HG02763 (cell line): ENCODE data around the gene SLC39A11.
"Not testable (repeated sequence)": the region's sequence is repeated elsewhere in the genome, so short reads cannot be mapped to it uniquely, and the experiment has no call there.

Experiments
- ATAC-seq: cut with Tn5 transposase; IDR thresholded peaks from one replicate; pipeline ENCODE4 v1.9.1; 2021; ENCODE audit warnings: mild to moderate bottlenecking, moderate library complexity; ENCODE audit not compliant: unreplicated experiment

Gene SLC39A11

GRCh38 chr17:72953621-72954020, 138.9 kb downstream of the SLC39A11 start:
- no peak for ATAC-seq

DNA sequence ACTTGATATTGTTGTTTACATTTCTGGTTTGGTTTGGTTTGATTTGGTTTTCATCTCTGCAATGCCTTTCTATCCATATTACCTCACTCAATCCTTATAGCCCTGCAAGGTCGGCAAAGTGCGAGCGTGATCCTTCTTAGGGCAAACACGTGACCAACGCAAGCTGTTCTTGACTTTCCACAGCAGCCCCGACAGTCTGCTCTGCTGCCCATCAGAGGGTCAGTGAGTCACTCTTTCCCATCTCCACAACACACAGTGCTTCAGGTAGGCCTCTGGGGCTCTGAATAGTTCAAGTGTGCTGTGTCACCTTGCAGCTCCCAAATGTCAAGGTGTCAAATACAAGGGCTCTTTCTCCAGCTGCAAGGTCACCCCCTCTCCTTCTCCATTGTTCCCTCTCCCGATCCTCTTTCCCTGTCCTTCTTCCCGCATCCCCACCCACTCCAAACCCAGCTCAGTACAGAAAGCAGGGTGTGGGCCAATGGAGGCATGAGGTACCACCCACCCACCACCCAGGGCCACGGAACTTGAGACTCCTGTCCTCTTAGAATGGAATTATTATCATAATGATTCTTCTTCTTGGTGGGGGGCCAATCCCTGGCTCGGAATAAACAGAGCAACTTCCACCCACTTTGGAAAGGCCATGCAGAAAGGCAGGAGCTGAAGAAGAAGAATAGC, 139.7 kb downstream of the SLC39A11 start:
- ATAC-seq: no peak

- ATAC-seq: no peak
Observed at GRCh38 chr17:72952220-72952619, 140.3 kb downstream of the SLC39A11 start.

GRCh38 chr17:72950242-72950931, 142.1 kb downstream of the SLC39A11 start:
- no peak for ATAC-seq

DNA sequence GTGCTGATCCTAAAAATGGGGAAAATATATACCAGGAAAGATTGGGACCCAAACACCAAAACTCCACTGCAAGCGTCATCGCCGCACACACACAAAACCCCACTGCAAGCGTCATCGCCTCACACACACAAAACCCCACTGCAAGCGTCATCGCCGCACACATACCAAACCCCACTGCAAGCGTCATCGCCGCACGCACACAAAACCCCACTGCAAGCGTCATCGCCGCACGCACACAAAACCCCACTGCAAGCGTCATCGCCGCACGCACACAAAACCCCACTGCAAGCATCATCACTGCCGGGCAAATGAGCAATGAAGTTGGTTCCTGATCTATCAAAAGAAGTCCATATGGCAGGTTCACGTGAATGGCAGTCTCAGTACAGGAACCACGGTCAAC, 144.4 kb downstream of the SLC39A11 start:
- ATAC-seq: no peak

DNA sequence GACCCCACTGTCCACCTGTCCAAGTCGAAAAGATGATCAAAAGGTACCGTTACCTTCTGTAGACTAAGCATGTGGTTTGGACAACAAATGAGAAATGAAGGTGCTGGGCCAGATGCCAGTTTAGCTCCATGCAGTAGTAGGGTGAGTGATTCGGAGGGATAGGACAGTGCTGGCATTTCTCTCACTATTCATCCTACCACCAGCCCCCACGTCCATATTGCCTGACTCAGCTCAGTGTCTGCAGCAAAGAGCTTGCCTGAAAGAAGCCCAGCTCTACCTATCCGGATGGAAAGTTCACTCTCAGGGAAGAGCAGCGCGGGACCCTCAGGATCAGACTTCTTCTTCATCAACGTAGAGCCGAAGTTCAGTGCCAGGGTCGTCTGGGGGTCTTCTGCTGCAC, 145.0 kb downstream of the SLC39A11 start:
- ATAC-seq: no peak

GRCh38 chr17:72946696-72947095, 145.8 kb downstream of the SLC39A11 start:
- ATAC-seq: no peak

GRCh38 chr17:72946156-72946555, 146.3 kb downstream of the SLC39A11 start:
- no peak for ATAC-seq

- no peak for ATAC-seq
Observed at GRCh38 chr17:72945473-72945872, 147.0 kb downstream of the SLC39A11 start.

GRCh38 chr17:72943826-72944689, 148.4 kb downstream of the SLC39A11 start:
- no peak for ATAC-seq

DNA sequence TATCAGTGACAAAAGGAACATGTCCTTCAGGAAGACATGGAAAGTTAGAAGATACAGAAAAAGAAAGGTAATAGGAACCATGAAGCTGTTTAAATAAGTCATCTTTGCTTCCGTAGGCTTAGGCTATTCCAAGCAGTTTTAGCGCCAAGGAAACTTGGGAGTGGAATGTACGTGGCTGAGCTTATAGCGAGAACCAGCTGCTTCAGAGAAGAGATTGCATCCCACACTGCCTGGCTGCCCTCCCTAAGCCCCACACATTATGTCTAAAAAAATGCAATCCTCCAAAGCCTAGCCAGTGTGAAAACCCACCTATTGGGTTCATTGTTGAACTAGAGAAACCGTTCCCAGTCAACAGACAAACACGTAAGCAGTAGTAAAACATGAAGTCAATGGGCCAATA, 149.9 kb downstream of the SLC39A11 start:
- ATAC-seq: no peak

DNA sequence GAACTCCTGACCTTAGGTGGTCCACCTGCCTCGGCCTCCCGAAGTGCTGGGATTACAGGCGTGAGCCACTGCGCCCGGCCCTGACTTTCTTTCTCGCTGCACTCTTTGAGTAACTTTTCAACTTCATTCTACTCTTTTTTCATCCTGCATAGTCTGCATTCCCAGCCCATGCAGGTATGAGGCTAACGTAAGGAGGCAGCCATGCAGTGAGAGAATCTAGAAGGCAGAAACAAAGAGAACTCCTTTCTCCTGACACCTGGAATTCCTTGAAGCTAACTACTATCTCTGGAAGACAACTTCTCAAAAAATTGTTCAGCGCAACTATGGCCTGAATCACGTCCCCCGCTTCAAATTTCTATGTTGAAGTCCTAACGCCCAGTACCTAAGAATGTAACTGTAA, 152.0 kb downstream of the SLC39A11 start:
- ATAC-seq: no peak

DNA sequence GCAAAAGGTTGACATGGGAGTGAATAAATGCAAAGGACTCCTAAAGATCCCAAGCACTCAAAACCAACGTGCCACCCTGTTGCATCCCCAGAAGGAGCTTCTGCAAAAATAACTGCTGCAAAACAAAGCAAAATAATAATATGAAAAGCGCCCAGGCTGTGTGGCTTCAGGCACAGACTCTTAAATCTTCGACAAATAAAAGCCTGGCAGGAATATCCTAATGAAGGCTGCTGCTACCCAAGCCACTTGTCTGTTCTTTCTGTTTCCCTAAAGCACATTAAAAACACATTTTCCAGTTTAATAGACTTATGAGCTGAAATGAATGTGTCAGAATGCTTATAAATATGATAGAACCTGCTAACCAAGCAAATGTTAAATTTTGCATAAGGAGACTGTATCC, 154.0 kb downstream of the SLC39A11 start:
- no peak for ATAC-seq

- no peak for ATAC-seq
Observed at GRCh38 chr17:72937707-72938106, 154.8 kb downstream of the SLC39A11 start.

DNA sequence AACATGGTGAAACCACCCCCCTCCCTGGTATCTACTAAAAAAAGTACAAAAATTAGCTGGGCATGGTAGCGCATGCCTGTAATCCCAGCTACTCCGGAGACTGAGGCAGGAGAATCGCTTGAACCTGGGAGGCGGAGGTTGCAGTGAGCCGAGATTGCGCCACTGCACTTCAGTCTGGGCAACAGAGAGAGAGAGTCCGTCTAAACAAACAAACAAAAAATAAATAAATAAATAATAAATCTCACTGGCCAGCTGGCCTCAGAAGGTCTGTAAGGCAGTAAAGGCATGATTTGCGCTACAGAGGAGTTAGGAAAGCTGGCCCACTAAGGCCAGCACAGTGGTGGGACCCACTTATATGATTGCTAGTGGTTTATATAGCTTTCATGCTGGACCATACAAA, 155.2 kb downstream of the SLC39A11 start:
- ATAC-seq: not testable (repeated sequence)

GRCh38 chr17:72935984-72936383, 156.5 kb downstream of the SLC39A11 start:
- no peak for ATAC-seq

DNA sequence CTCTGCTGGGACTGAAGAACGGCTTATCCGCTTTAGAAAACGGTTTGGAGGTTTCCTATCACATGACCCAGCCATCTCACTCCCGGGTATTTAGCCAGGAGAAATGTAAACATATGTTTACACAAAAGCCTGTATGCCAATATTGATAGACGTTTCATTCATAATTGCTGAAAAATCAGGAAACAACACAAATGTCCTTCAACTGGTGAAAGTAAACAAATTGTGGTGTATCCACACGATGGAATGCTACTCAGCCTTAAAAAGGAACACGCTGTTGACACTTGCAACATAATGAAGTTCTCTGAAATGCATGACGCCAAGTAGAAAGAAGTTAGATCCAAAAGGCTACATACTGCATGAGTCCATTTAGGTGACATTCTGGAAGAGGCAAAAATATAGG, 157.6 kb downstream of the SLC39A11 start:
- no peak for ATAC-seq

DNA sequence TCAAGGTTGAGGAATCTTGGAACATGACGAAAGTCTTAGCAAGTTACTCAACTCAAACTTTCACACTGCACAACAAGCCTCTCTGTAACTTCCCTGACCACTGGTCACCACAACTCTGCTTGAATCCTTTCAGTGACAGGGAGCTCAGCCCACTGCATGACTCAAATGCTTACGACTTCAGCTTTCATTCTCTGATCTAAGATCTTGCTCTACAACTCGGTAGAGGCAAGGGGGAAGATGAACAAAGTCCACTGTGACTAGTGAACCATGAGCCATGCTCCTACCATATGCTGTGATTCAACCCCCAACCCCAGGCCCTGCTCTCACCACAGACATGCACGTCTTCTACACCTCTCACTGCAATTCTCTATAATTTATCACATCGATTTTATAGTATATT, 160.9 kb downstream of the SLC39A11 start:
- no peak for ATAC-seq

DNA sequence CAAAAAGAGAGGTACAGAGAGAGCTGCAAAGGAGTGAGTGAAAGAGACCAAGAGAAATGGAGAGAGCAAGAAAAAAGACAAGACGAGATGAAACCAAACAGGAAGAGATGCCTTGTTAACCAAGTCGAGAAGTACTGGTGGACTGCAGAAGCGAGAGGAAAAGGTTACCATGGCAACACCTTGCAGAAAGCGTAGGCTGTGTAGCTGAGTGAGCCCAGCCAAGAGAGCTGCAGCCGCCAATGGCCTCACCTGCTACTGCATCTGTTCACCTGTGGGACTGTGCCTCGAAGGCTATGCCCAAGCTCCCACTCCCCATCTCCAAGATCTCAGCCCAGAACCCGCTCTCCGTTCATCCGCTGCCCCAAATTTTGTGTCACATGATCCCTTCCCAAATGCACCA, 161.3 kb downstream of the SLC39A11 start:
- ATAC-seq: no peak

DNA sequence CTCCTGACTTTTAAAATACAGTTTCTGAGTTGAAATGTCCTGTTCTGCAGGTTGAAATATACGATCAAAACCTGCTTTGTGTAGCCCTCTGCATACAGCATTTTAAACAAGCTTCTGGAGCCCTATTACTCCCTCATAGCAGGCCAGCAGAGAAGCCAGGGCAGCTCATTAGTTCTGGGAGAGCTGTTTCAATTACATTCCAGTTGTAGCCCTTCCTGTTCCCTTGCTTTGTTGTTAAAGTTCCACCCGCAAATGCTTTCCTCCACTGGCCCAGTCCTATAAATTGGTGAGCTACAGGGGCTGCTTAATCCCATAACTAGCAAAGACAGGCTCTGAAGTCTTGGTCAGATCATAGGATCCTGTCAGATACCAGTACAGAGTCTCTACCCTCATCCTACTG, 162.5 kb downstream of the SLC39A11 start:
- no peak for ATAC-seq

- no peak for ATAC-seq
Observed at GRCh38 chr17:72928454-72929136, 163.9 kb downstream of the SLC39A11 start.
